KOPT-K1 (cell line): ENCODE measurements around the gene SND1.

Experiments
- H3K27ac ChIP-seq: fragments of 200-600 bp; sonication (generic); 2 replicates; pipeline ENCODE4 v1.5.1; 2016; ENCODE audit warnings: antibody characterized with exemption, mild to moderate bottlenecking, low read depth, low read length; ENCODE audit not compliant: poor library complexity, severe bottlenecking
- H3K36me3 ChIP-seq: fragments of 200-600 bp; sonication (generic); 2 replicates; pipeline ENCODE4 v1.5.1; 2017; ENCODE audit warnings: antibody characterized with exemption, mild to moderate bottlenecking, low read length, moderate library complexity; ENCODE audit not compliant: insufficient read depth
- H3K9me3 ChIP-seq: fragments of 200-600 bp; sonication (generic); 2 replicates; pipeline ENCODE4 v1.5.1; 2017; ENCODE audit warnings: antibody characterized with exemption, low read length, mild to moderate bottlenecking; ENCODE audit not compliant: insufficient read depth, poor library complexity, severe bottlenecking

Gene SND1

DNA sequence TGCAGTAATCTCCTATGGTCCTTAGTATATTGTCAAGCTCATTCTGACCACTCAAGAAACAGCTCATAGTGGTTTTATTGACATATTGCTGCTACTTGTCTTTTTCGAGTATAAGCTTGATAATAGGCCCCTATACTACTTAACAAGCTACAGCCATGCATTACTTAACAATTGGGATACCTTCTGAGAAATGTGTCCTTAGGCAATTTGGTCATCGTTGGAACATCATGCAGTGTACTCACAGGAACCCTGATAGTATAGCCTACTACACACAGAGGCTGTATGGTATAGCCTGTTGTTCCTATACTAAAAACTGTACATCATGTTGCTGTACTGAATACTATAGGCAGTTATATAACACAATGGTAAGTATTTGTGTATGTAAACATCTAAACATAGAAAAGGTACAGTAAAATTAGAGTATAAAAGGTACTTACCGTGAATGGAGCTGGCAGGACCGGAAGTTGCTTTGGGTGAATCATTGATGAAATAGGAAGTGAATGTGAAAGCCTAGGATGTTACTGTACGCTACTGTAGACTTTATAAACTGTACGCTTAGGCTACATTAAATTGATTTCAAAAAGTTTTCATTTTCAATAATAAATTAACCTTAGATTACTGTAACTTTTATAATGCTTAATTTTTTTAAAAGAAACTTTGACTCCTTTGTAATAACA lies 218.4 kb downstream of the SND1 start:
- H3K27ac ChIP-seq: no peak overlapping the region
- H3K36me3 ChIP-seq: peaks cover 6% of the 10 kb centered on the region; the same call in 1 of the 2 replicates
- H3K9me3 ChIP-seq: no peaks in the 10 kb centered on the region

DNA sequence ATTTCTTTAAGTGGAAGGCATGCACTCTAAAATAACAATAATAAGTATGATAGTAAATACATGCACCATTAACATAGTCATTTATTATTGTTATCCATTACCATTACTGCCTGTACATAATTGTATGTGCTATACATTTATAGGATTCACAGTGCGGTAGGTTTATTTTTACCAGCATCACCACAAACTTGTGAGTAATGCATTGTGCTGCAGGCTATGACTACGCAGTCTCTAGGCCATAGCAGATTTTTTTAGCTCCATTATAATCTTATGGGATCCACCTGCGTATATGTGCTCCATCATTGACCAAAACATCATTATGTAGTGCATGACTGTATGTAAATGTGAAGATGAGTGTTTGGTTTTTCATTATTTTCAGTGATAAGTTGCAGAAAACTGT lies 219.2 kb downstream of the SND1 start:
- Histone ChIP-seq H3K27ac (no peak overlapping the region), H3K36me3 (peaks cover 6% of the 10 kb centered on the region; the same call in 1 of the 2 replicates), H3K9me3 (no peaks in the 10 kb centered on the region)

DNA sequence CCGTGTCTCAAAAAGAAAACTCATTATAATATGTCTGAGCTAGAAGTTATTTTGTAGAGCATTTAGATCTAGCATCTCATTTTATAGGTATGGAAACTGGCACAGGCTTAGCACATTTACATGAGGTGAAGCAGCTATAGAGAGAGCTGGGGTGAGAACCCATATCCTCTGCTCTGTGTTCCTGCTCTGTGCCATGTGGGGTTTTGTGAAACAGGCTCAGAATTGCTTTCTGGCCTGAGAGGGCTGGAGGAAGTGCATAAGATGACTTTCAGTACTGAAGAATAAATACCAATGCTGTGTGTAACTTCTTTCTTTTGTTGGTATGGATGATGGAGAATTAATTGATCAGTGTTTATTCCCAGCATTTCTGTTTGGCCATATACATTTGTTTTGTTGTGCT lies 220.1 kb downstream of the SND1 start:
- Histone ChIP-seq H3K9me3 (no peaks in the 10 kb centered on the region), H3K27ac (no peak overlapping the region), H3K36me3 (peaks cover 6% of the 10 kb centered on the region; the same call in 1 of the 2 replicates)

DNA sequence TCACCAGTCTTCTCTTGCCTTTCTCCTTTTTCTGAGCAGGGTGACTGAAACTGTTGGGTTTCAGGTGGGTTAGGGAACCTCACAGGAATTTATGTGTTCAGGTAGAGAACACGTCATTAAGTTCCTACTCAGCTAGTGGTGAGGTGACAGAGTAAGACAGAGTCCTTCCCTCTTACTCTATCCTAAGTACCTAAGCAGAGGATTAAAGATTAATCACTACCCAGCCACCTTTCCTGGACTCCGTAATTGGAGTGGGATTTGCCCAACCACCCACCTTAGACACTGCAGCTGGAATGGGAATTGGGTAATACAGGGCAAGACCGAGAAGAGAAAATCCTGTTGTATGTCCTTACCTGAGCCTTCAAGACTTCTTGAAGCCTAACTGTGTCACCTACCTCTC lies 221.2 kb downstream of the SND1 start:
- no peak overlapping the region for H3K27ac ChIP-seq
- peaks cover 4% of the 10 kb centered on the region; the same call in 1 of the 2 replicates for H3K36me3 ChIP-seq
- no peaks in the 10 kb centered on the region for H3K9me3 ChIP-seq

DNA sequence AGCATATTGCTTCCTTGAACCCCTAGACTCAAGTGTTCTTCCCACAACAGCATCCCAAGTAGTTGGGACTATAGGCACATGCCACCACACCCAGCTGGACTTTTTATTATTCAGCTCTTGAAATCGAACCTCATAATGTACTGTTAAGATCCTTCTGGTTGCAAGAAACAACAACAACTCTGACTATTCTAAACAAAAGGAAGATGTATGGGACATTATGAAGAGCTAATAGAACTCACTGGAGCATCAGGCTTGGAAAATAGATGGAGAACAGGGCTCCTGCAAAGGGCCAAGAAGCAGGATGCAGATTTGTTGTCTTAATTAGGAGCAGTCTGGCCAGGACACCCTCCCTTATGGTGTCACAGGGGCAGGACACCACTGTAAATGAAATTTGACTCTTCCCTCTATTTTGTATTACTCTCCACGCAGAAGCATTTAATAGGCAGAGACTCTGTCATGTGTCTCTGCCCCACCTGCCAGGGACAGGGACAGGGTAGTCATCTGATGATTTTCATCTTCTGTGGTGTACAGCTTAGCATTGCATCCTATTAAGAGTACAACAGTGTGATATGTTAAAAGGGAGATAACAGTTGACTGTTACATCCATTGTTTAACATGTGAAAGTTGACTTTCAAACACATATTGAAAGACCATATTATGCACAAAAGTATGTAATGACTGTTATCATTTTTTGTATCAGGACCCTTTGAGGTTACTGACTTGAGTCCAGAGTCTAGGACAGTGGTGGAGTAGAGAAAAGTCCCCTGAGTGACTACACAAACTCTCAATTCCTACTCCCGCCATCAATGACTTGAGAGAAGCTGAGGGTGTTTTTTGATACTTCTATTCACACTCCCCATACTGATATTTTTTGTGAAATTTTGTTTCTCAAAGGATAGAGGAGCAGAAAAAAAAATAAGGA lies 222.0 kb downstream of the SND1 start:
- H3K36me3 ChIP-seq: no peaks in the 10 kb centered on the region
- H3K27ac ChIP-seq: no peak overlapping the region
- no peaks in the 10 kb centered on the region for H3K9me3 ChIP-seq

DNA sequence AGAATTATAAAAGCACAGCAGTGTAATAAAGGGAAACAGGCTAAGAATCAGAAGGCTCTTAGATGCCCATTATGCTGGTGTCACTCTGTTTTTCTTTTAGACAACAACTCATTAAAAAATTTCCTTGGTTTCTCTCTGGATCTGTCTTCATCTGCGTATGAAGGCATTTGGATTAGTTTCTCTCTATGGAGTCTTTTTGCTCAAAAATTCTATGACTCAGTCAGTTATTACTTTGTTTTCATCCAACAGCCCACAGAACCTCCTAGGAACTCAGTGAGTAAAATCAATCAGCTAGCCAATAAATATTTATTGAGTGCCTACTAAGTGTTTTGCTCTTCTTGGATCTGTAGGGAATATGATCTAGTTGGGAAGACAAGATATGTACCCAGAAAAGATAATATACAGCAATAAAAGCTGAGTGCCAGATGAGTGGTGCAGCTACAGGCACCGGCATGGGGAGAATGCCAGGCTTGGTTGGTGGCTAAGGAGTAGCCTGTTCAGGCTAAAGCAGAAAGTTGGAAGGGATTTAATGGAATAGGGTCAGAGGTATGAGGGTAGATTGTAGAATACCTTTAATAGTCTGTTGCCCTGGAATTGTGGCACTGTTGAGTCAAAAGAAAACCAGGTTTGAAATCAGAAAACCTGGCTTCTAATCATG lies 223.1 kb downstream of the SND1 start:
- Histone ChIP-seq H3K36me3 (no peaks in the 10 kb centered on the region), H3K9me3 (no peaks in the 10 kb centered on the region), H3K27ac (no peak overlapping the region)

DNA sequence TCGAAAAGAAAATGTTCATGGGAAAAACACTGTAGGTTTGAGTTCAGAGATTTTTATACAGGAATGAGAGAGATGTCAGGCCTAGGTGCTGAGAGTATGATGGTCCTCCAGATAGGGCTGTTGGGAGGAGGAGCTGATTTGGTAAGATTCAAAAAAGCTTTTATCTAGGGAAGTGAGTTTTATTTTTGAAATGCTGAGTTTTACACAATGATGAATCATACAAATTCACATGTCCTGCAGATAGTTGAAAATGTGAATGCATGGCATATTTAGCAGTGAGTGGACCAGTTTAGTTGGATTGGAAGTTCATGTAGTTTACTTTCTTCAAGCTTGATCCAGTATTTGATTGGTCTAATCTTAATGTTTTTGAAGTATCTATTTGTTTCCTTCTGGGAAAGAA lies 224.4 kb downstream of the SND1 start:
- no peaks in the 10 kb centered on the region for H3K9me3 ChIP-seq
- no peak overlapping the region for H3K27ac ChIP-seq
- no peaks in the 10 kb centered on the region for H3K36me3 ChIP-seq

DNA sequence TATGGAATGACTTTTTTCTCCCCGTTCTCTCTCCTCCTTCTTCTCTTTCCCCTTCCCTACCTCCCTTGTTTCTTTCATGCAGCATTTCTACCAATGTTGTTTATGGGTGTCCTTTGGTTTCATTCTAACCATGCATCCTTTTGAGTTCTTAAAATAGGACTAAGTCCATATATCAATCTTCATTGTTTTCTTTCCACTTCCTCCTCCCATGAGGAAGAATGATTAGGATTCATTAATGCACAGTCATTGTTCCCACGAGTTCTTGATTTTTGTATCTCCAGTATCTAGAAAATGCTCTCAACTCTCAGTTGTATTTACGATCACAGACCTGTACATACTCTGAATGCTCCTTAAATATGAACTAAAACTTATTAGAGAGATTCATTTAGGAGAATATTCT lies 226.0 kb downstream of the SND1 start:
- H3K9me3 ChIP-seq: no peaks in the 10 kb centered on the region
- H3K27ac ChIP-seq: no peak overlapping the region
- H3K36me3 ChIP-seq: no peaks in the 10 kb centered on the region

DNA sequence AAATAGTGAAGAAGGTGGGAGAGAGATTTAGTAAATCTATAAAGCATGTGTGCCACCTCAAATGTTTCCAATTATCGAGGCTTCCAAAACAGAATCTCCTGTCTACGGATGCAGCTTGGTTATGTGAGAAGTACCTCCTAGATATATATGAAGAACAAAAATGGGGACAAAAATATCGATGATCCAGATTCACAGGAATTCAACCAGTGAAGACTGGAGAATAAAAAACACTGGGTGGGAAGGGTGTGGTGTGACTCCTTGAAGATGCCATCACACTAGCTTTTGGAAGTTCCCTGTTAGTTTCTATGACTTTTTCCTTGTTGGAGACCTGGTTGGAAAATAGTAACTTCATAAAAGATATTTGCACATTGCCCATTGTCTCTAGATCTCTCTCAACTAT lies 226.8 kb downstream of the SND1 start:
- no peaks in the 10 kb centered on the region; the same call in 1 of the 2 replicates for H3K36me3 ChIP-seq
- H3K9me3 ChIP-seq: no peaks in the 10 kb centered on the region
- H3K27ac ChIP-seq: no peak overlapping the region

DNA sequence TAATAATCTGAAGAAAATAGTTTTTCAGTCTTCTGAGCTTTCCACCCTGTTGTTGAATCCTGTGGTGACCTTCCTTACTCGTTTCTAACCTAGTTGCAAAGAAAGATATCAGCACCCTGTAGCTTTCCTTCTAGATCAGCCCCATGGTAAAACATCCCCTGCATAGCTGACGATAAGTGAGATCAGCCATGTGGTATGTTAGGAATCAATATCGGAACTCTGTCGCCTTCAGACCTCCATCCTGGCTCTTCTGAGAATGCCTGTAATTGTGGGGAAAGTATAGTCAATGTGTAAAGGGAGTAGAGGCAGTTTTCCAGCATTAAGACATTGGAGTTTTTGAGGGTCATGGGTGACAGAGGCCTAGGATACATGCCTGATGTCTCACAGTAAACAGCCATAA lies 227.4 kb downstream of the SND1 start:
- no peaks in the 10 kb centered on the region; the same call in 1 of the 2 replicates for H3K36me3 ChIP-seq
- H3K9me3 ChIP-seq: no peaks in the 10 kb centered on the region
- no peak overlapping the region for H3K27ac ChIP-seq

DNA sequence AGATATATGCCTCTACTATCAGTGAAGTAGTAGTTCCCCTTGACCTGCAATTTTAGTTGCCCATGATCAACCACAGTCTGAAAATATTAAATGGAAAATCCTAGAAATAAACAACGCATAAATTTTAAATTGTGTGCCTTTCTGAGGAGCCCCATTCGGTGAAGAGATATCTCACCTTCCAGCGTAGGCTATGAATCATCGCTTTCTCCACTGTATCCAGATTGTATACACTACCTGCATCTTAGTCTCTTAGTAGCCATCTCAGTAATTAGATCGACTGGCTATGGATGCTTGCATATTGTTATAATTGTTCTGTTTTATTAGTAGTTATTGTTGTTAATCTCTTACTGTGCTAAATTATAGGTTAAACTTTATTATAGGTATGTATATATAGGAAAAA lies 227.9 kb downstream of the SND1 start:
- H3K27ac ChIP-seq: no peak overlapping the region
- H3K36me3 ChIP-seq: no peaks in the 10 kb centered on the region; the same call in 1 of the 2 replicates
- H3K9me3 ChIP-seq: no peaks in the 10 kb centered on the region

DNA sequence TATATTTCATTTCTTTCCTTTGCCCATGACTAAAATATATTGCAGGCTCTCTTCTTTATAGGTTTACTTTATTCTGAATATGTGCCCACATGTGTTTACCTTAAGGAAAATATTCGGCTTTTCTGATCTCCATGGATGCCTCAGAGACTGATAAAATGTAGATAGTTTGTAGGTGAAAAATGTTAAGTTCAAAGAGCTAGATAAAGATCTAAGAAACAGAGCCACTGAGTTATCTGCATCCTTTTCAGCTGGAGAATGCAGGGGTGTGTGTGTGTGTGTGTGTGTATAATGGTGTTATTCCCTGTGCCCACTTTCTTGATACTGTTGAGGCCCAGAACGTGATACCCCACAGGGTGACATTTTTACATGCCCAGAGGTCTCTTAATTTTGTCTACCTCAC lies 228.5 kb downstream of the SND1 start:
- H3K36me3 ChIP-seq: no peaks in the 10 kb centered on the region; the same call in 1 of the 2 replicates
- H3K9me3 ChIP-seq: no peaks in the 10 kb centered on the region
- H3K27ac ChIP-seq: no peak overlapping the region

DNA sequence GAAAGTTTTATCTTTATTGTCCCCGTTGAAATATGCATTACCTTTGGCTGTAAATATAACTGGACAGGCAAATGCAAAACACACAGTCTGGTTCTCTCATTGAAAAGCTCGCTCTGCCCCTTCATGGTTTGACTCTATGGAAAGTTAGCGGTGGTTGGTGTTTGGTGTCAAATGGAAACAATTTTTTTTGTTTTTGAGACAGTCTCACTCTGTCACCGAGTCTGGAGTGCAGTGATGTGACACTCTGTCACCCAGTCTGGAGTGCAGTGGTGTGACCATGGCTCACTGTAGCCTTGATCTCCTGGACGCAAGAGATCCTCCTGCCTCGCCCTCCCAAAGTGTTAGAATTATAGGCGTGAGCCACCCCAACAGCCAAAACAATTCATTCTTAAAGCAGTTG lies 229.6 kb downstream of the SND1 start:
- H3K27ac ChIP-seq: no peak overlapping the region
- H3K36me3 ChIP-seq: no peaks in the 10 kb centered on the region; the same call in 1 of the 2 replicates
- H3K9me3 ChIP-seq: no peaks in the 10 kb centered on the region

DNA sequence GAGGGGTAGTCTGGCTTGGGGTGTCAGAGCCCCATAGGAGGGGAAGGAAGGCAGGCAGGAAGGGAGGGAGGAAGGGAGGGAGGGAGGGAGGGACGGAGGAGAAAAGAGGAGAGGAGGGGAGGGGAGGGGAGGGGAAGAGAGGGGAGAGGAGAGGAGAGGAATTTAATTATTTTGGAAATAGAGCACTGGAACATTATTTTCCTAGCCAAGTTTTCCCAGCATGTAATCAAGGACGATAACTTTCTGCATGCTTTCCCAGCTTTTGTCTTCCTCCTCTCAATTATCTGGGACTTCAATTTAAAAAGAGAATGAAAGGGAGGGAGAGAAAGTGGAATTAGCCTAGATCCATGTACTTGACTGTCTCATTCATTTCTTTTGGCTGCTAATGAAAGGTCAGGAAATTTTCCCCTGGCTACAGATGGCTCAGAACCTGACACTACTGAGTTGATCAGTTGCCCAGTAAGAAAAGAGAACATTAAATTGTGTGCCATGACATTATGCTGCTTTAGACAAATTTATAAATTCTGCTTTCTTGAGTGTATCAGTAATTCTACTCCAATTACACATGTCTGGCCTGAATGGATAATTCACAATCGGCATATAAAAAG lies 230.4 kb downstream of the SND1 start:
- H3K9me3 ChIP-seq: no peaks in the 10 kb centered on the region
- no peaks in the 10 kb centered on the region; the same call in 1 of the 2 replicates for H3K36me3 ChIP-seq
- no peak overlapping the region for H3K27ac ChIP-seq

DNA sequence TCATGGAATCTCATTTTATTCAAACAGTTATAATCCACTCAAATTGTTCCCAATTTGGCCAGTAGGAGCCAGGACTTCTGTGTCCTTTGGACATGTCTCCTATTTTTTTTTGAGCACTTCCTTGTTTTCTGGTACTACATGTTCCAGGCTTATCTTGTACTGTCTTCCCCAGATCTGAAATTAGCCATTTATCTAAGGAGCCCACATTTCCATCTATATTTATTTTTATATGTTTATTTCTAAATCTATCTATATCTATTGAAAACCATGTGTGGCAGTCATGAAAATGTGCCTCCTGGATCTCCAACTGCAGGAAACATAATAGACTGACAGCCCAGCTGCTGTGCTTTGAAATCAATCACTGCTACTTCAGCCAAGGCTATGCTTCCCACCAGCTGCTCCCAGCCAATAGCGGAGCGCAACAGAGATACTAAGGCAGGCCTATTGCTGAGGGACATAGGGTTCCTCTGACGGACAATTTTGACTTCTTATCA lies 232.1 kb downstream of the SND1 start:
- no peaks in the 10 kb centered on the region for H3K9me3 ChIP-seq
- H3K36me3 ChIP-seq: peaks cover 16% of the 10 kb centered on the region
- H3K27ac ChIP-seq: no peak overlapping the region
